HT1080 (cell line): Measurements from ENCODE around the gene UBALD2. TPM values are rescaled to one million over a fixed set of nuclear protein-coding genes. Genes with fewer than 3 reads are reported as not detected.
"Not testable (repeated sequence)": the region's sequence is repeated elsewhere in the genome, so short reads cannot be mapped to it uniquely, and the experiment has no call there.

Experiments used
- DNase-seq: peaks from one replicate; pipeline ENCODE4 v3.0.0-alpha.2; 2015; ENCODE audit warnings: low read depth
- total RNA-seq: library from RNA; depleted of rRNA; stranded (reverse); fragments of >200 nt; shearing (Covaris generic); gene quantifications from 2 replicates; pipeline ENCODE4 v1.2.3, GENCODE V29; 2014

The UBALD2 gene
- total RNA-seq, 1 experiment from 2014 or later: 65.9 TPM

DNA sequence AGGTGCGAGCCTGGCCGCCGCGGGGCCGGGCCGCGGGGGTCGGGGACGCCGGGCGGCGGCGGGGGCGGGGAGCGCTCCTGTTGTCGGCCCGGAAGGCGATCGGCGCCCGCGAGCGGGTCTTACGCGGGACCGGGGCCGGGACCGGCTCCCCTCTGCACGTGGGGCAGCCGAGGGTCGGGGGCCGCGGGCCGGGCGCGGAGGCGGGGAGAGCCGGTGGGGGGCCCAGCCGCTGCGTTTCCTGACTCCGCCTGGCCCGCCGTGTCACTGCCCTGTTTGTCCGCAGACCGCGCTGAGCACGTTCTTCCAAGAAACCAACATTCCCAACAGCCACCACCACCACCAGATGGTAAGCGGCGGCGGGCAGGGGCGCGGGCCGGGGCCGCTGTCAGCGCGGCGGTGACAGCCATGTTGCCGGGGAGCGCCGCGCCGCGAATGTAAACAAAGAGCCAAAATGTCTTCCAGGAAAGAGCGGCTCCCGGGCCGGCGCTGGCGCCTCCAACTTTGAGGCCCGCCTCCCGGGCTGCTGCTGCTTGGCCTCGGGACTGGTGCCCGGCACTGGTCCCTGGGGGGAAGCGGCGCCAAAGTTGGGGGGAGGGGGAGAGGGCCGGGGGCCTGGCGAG, 586 bp downstream of the UBALD2 start:
- DNase-seq: no peak

- peak; percentile 40 for DNase-seq
These were observed 1.2 kb downstream of the UBALD2 start for GRCh38 chr17:76266244-76266938.

DNA sequence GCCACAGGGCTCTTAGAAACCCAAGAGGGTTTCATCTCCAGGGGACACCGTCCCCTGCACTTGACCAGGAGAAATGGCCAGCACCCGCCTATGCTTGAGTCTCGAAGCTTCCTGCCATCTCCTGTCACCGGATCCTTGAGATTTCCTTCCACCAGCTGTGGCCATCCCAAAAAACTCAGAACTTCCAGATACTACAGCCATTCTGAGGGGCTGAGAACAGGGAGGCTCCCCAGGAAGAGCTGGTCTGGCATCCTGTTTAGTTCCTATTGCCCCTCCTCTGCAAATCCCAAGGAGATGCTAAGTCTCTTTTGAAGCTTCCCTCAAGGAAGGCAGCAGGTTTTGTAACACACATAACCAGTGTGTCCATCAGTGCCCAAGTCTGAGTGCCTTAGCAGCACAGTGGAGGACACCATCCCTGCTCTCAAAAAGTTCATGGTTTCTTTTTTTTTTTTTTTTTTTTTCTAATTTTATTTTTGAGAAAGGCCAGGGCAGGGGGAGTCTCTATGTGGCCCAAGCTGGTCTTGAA, 2.0 kb downstream of the UBALD2 start:
- DNase-seq: no peak

DNA sequence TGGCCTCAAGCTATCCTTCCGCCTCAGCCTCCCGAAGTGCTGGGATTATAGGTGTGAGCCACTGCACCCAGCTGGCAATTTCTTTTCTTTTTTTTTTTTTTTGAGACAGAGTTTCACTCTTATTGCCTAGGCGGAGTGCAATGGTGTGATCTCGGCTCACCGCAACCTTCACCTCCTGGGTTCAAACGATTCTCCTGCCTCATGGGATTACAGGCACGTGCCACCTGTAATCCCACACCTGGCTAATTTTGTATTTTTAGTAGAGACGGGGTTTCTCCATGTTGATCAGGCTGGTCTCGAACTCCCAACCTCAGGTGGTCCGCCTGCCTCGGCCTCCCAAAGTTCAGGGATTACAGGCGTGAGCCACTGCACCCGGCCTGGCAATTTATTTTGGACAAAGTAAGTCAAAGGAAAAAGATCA, 2.4 kb downstream of the UBALD2 start:
- DNase-seq: not testable (repeated sequence)

DNA sequence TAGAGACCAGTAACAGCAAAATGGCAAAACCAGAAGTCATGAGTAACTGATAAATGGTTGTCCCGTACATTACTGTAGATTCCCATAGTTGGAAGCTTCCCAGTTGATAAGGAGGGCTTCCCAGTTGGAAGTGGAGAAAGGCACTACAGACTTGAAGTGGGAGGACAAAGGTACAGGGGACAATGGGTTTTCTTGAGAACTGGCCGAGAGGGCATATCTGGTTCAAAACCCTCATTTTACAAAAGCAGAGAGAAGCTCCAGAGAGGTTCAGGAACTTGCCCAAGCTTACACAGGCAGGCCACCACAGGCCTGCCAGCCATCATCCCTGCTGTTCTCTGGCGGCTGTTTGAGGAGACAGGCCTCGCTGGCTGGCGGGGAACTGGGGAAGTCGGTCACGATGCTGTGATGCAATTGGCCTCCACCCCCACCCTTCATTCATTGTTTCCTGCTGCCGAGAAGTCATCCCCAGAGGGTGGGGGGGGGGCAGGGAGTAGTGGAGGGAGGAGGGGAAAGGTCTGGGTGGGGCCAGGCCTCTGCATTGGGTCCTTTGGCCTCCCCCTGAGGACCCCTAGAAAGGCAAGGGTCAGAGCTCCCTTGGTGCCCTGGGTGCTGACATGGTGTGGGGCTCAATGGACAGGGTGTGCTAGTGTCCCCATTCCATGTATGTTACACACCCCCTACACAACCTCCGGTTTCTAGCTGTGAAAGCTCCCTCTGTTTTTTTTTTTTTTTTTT, 3.0 kb downstream of the UBALD2 start:
- DNase-seq: peak; percentile 61

DNA sequence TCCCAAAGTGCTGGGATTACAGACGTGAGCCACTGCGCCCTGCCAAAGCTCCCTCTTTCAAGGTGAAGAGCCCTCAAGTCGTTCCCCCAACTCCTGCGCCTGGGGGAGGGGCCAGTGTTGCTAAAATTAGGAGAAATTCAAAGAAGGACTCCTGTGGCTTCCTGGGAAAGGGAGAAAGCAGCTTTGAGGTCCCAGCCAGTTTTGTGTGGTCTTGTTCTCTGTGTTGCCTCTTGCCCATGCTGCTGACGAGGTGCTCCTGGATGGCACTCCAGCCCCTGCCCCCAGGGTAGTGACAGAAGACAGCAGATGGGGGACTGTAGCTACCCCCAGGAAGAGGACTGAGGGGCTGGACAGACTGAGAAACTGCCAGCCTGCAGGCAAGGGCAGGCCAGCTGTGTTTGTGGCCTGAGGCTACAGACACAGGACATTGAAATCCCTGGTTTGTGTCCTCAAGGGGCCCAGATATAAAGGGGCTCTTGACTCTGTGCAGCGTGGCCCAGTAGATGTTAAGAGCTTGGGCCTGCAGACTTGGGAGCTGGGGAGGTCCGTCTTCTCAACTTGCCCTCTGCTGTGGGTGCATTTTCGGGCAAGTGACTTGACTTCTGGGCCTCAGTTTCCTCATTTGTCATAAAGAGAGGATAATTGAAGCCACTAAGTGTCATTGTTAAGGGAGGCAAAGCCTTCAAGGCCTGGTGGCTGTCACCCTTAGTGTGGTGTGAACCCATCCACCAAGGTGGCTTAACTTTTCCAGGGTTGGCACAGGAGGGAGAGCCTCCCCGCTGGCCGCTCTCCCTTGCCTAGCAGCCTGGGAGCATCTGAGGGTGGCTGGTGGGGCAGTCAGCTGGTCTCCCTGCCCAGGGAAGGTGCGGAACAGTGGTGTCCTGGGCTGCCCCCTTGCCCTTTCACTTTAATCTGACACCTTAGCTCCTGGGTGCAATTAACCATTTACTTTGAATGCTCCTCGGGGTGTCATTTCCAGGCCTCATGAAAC, 4.1 kb downstream of the UBALD2 start:
- DNase-seq: no peak

DNA sequence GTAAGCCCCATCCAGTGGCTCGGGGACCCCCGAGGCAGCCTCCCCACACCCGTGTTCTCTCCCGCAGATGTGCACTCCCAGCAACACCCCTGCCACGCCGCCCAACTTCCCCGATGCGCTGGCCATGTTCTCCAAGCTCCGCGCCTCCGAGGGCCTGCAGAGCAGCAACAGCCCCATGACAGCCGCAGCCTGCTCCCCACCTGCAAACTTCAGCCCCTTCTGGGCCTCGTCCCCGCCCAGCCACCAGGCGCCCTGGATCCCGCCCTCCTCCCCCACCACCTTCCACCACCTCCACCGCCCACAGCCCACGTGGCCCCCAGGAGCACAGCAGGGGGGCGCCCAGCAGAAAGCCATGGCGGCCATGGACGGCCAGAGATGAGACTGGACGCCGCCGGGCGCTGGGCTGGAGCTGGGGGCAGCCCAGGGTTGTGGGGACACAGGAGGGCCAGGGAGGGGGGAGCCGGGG, 5.0 kb downstream of the UBALD2 start:
- no peak for DNase-seq

GRCh38 chr17:76270770-76271668, 5.9 kb downstream of the UBALD2 start:
- no peak for DNase-seq

GRCh38 chr17:76271669-76272540, 6.8 kb downstream of the UBALD2 start:
- DNase-seq: no peak

GRCh38 chr17:76272541-76273444, 7.6 kb downstream of the UBALD2 start:
- no peak for DNase-seq

- DNase-seq: no peak
These were observed 8.4 kb downstream of the UBALD2 start for GRCh38 chr17:76273445-76274111.

DNA sequence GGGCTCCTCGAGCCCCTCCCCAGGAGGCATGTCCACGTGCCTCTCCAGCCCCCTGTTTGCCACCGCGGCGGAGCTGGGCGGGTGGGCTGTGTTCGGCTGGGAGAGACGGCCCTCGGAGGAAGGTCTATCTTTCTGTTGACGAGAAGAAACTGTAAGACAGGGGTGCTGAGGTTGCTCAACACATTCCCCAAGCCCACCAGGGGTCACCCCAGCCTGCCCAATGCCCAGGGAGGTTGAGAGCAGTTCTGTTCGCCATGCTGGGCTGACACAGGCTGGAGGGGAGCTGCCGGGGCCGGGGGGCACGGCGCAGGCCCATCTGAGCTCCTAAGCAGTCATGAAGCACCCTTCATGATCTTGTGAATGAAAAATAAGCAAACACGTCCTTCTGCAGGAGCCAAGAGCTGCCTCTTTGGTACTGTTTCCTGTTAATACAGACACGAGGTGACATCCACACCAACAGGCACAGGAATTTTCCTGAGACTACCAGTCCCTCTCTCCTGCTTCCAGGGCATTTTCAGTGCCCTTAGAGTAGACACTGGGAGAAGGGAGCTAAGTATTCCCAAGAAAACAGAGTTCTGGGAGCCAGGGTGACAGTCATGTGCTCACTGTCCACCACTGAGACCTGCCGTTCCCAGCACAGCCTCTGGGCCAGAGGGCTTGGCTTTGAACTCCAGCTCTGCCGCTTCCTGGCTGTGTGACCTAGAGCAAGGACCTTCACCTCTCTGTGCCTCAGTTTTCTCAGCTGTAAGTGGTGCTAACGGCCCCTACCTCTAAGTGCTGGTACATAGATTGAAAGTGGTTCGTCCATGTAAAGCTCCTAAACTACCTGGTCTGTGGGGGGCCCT, 9.2 kb downstream of the UBALD2 start:
- no peak for DNase-seq

DNA sequence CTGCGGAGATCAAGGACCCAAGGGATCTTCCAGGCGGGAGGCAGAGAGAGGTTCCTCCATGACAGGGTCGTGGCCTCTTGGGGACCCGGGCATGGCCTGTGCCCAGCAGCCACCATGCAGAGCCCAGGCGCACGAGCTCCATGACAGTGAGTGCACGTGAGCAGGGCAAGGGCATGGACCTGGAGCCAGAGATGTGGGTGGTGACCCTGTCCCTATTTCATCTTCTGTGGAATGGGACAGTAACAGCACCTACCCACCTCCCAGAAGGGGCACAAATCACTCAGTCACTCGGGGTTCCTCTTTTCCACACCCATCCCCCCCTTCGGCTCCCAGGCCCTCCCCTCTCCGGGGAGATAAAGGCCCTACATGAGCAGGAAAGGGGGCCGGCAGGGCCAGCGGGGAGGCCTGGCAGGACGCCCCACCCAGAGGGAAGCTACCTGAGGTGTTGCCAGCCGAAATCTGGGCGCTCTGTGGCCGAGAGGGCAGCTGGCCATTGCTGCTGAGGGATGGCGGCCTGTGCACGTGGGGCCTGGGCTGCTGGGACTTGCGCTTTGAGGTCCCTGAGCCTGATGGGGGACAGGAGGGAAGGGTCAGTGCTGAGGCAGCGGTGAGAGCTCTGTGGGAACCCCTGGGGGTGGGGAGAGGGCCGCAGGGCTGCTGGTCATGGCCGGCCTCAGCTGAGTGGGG, 10.4 kb downstream of the UBALD2 start:
- no peak for DNase-seq

DNA sequence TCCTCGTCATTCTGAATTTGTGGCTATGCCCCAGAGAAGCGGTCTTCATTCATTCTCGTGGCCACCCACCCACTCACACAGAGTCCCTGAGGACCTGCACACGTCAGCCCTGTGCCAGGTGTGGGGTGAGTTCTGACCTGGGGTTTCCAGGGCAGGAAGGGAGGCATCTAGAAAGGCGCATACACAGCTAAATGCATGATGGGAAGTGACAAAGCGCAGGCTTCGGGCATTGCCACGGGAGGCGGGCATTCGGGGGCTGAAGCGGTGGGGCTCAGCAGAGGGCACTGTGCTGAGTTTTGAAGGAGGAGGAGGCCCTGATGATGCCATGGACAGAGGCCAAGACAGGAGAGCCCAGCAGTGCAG, 10.9 kb downstream of the UBALD2 start:
- no peak for DNase-seq

DNA sequence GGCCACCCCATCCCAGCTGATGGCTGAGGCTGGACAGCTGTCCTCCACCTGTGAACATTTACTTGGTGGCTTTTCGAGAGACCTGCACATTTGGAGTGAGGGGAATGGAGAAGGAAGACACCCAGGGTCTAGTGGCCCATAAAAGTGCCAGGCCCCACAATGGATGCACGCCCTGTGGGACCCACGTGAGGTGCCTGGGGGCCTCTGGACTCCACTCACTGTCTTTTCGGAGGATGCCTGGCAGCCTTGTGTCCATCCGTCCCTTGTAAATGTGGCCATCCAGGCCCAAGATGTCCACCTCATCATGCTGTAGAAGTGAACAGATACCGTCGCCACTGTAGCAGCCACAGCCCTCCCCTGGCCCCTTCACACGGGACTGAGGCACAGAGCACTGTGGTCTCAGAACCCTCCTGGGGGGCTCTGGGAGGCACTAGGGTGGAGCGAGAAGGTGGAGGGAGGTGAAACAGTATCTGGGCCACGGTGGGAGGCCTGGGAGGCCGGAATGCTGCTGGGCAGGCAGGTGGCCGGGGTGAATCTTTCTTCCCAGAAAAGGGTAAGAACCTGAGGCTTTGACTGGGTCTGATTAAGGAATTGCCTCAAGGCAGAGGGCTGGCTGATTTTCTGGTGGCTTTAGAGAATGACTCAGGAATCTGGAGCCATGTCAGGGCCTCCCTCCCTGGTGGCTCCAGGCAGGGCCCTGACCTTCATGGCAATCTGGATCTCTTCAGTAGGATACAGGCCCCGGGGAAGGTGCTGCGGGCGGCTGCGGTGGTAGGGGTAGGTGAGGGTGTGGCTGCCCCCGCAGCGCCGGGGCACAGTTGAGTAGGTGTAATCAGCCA, 11.5 kb downstream of the UBALD2 start:
- DNase-seq: no peak
